K562 (cell line): ENCODE results near the gene ABLIM2. TPM values are rescaled to one million over a fixed set of nuclear protein-coding genes. Genes with fewer than 3 reads are reported as not detected.

Experiments
- ATAC-seq: fragments of 200-7000 bp; cut with Tn5 transposase; 3 replicates; pipeline ENCODE4 v1.9.1; 2020; ENCODE audit warnings: moderate library complexity
- BruUV-seq: library from RNA; stranded (reverse); fragments of 400-500 nt; replicated peaks from 2 replicates; lab custom pipeline; 2021; lab: Mats Ljungman, UMichigan
- CTCF ChIA-PET: fragments of 300-600 bp; formaldehyde crosslinking; extraction: SDS; loops from one replicate; lab custom pipeline; 2021; ENCODE audit warnings: low intra/inter-chr PET ratio; lab: Yijun Ruan, JAX
- POLR2A ChIA-PET: fragments of 300-600, 350-650 bp; sonication (Branson Sonifier 250); formaldehyde crosslinking; extraction: SDS; loops from one replicate; lab custom pipeline; 2021; ENCODE audit warnings: antibody characterized with exemption, inconsistent platforms; lab: Yijun Ruan, JAX
- DNase-seq, 4 experiments: peaks; one replicate each; pipeline versions ENCODE4 v3.0.0 to v3.0.0-alpha.2; 2011 to 2018; ENCODE audit warnings: low spot score in 3 of 4, mixed read lengths in 3 of 4; ENCODE audit errors: extremely low read depth in 1 of 4
- FAIRE-seq: peaks from 2 replicates; lab custom pipeline; 2011; peaks lifted over from hg19 to GRCh38; lab: Jason Lieb, UNC
- H2AFZ ChIP-seq: 2 replicates; pipeline ENCODE4 v1.6.0; 2011; ENCODE audit warnings: low read depth, low read length, control low read depth, inconsistent platforms
- H3K27ac ChIP-seq: fragments of 200-600 bp; 3 replicates; pipeline ENCODE4 v1.8.0; 2011; ENCODE audit warnings: low read depth, mild to moderate bottlenecking, control low read depth, inconsistent platforms, low read length, moderate library complexity, mixed read lengths; ENCODE audit errors: extremely low read depth
- H3K27me3 ChIP-seq, 2 experiments: fragments of 300-600 bp in 1 of 2; 2 replicates in 1 of 2; 3 replicates in 1 of 2; pipeline versions ENCODE4 v1.6.0 to v1.8.0; 2011; ENCODE audit warnings: inconsistent platforms in 2 of 2, low read length in 2 of 2, mild to moderate bottlenecking in 1 of 2, mixed read lengths in 1 of 2, moderate library complexity in 1 of 2; ENCODE audit not compliant: control insufficient read depth in 2 of 2, insufficient read depth in 2 of 2
- H3K36me3 ChIP-seq: fragments of 300-600 bp; 3 replicates; pipeline ENCODE4 v1.8.0; 2011; ENCODE audit warnings: mild to moderate bottlenecking, low read length, inconsistent platforms; ENCODE audit not compliant: control insufficient read depth, insufficient read depth
- H3K4me1 ChIP-seq, 2 experiments: fragments of 200-600 bp in 1 of 2; replicated peaks in 1 of 2; 2 replicates in 1 of 2; 3 replicates in 1 of 2; pipeline versions ENCODE4 v1.5.1 to v1.8.0; 2011; ENCODE audit warnings: inconsistent platforms in 2 of 2, low read length in 2 of 2, mild to moderate bottlenecking in 1 of 2, mixed read lengths in 1 of 2, moderate library complexity in 1 of 2; ENCODE audit not compliant: control insufficient read depth in 2 of 2, insufficient read depth in 2 of 2
- H3K4me2 ChIP-seq: 2 replicates; pipeline ENCODE4 v1.6.1; 2011; ENCODE audit warnings: low read length, control low read depth, inconsistent platforms, mixed read lengths; ENCODE audit not compliant: insufficient read depth
- H3K4me3 ChIP-seq: fragments of 200-600 bp; sonication (generic), shearing (Covaris generic); 2 replicates; pipeline ENCODE4 v1.5.1; 2016; ENCODE audit warnings: control low read depth, inconsistent platforms
- H3K79me2 ChIP-seq: fragments of 200-600 bp; 3 replicates; pipeline ENCODE4 v1.8.0; 2011; ENCODE audit warnings: low read length, inconsistent platforms; ENCODE audit not compliant: control insufficient read depth, insufficient read depth
- H3K9ac ChIP-seq, 2 experiments: 2 replicates each; pipeline versions ENCODE4 v1.6.0 to v1.6.1; 2011; ENCODE audit warnings: low read depth in 2 of 2, low read length in 2 of 2, control low read depth in 1 of 2, inconsistent platforms in 1 of 2, mild to moderate bottlenecking in 1 of 2, mixed read lengths in 1 of 2; ENCODE audit not compliant: insufficient read depth in 1 of 2
- H3K9me1 ChIP-seq: one replicate; pipeline ENCODE4 v1.6.0; 2011; ENCODE audit warnings: inconsistent platforms, mild to moderate bottlenecking, low read length, moderate library complexity; ENCODE audit not compliant: control insufficient read depth, insufficient read depth
- H3K9me3 ChIP-seq: replicated peaks from 2 replicates; pipeline ENCODE4 v1.5.1; 2011; ENCODE audit warnings: low read depth, low read length, inconsistent platforms; ENCODE audit not compliant: control insufficient read depth, insufficient read depth
- H4K20me1 ChIP-seq: replicated peaks from 2 replicates; pipeline ENCODE4 v1.6.1; 2011; ENCODE audit warnings: low read length, inconsistent platforms, mixed read lengths; ENCODE audit not compliant: control insufficient read depth, insufficient read depth
- CBX1 ChIP-seq: sonication (generic); IDR thresholded peaks from 2 replicates; pipeline ENCODE4 v1.6.1; 2016; ENCODE audit warnings: antibody characterized with exemption, low read depth, mild to moderate bottlenecking
- CREB1 ChIP-seq, 2 experiments: sonication (generic) in 1 of 2; formaldehyde crosslinking in 1 of 2; IDR thresholded peaks; 2 replicates each; pipeline versions ENCODE4 v1.6.1 to v1.8.0; 2012 to 2022; ENCODE audit warnings: inconsistent platforms in 1 of 2, mild to moderate bottlenecking in 1 of 2, missing genetic modification reagents in 1 of 2, moderate library complexity in 1 of 2
- IRF2 ChIP-seq: sonication (generic); formaldehyde crosslinking; IDR thresholded peaks from 2 replicates; pipeline ENCODE4 v1.8.1; 2022; ENCODE audit warnings: mild to moderate bottlenecking, missing genetic modification reagents
- KDM5B ChIP-seq: fragments of 200-600 bp; sonication (generic); IDR thresholded peaks from 2 replicates; pipeline ENCODE4 v1.6.1; 2012; ENCODE audit warnings: low read depth, mild to moderate bottlenecking, moderate library complexity, low read length, control low read depth, inconsistent platforms; ENCODE audit not compliant: insufficient replicate concordance
- POLR2G ChIP-seq: fragments of 200-400 bp; formaldehyde crosslinking; IDR thresholded peaks from 2 replicates; pipeline ENCODE4 v1.6.1; 2017; ENCODE audit warnings: low read depth, mild to moderate bottlenecking, antibody characterized with exemption, low read length, moderate library complexity
- XRCC3 ChIP-seq: fragments of 450-650 bp; IDR thresholded peaks from 2 replicates; pipeline ENCODE4 v1.6.1; 2017; ENCODE audit warnings: mild to moderate bottlenecking, moderate library complexity
- ZBTB8A ChIP-seq: fragments of 450-650 bp; IDR thresholded peaks from 2 replicates; pipeline ENCODE4 v1.6.1; 2018; ENCODE audit warnings: mild to moderate bottlenecking, moderate library complexity; ENCODE audit not compliant: partially characterized antibody
- ZKSCAN8 ChIP-seq: fragments of 200-800 bp; sonication (Bioruptor generic); IDR thresholded peaks from 2 replicates; pipeline ENCODE4 v1.6.1; 2016; ENCODE audit warnings: missing genetic modification characterization, missing compliant biosample characterization
- ZNF263 ChIP-seq: sonication (generic); formaldehyde crosslinking; IDR thresholded peaks from 2 replicates; pipeline ENCODE4 v1.8.0; 2022; ENCODE audit warnings: mild to moderate bottlenecking, missing genetic modification reagents, borderline replicate concordance
- WGBS: fragments of 100-300 bp; shearing (Covaris generic); methylation state at CpG from one replicate; pipeline ENCODE4 v1.1.6; 2016; ENCODE audit warnings: low coverage, mixed read lengths; ENCODE audit not compliant: insufficient coverage; ENCODE audit errors: missing lambda C conversion rate; 5-methylcytosine and 5-hydroxymethylcytosine counted together
- in situ Hi-C: fragments of 300-500 bp; cut with MboI; formaldehyde crosslinking; loops from 4 replicates; pipeline ENCODE4 v1.15.0; 2018; ENCODE audit warnings: inconsistent platforms, mixed read lengths
- intact Hi-C: fragments of 100-400 bp; cut with micrococcal nuclease; formaldehyde crosslinking; loops from 2 replicates; pipeline ENCODE4 v1.14.2; 2022
- polyA plus RNA-seq, 8 experiments: library from polyadenylated mRNA; depleted of rRNA in 4 of 8; stranded (reverse) in 5 of 8; unstranded in 3 of 8; fragments of >200 nt; fragmentation: Nextera tagmentation in 2 of 8; fragmentation: Illumina TruSeq in 1 of 8; extraction: Ambion mirVana in 2 of 8; extraction: Trizol in 1 of 8; gene quantifications; 2 replicates each; pipeline versions ENCODE4 v1.2.1 to v1.2.3, GENCODE V29; 2011 to 2014; ENCODE audit warnings: inconsistent platforms in 1 of 8, missing spikeins in 1 of 8
- total RNA-seq, 7 experiments: library from RNA; depleted of rRNA in 6 of 7; stranded (reverse); fragments of >200 nt in 6 of 7; fragmentation: Illumina TruSeq in 2 of 7; extraction: Trizol in 2 of 7; gene quantifications; 2 replicates each; pipeline versions ENCODE4 v1.2.1 to v1.2.3, GENCODE V29; 2011 to 2021; ENCODE audit warnings: low replicate concordance in 1 of 7
- TF ChIP-seq, protein P1 (sequence below): sonication (generic); formaldehyde crosslinking; IDR thresholded peaks from 2 replicates; pipeline ENCODE4 v1.8.0; 2022; ENCODE audit warnings: mild to moderate bottlenecking, missing genetic modification reagents
- TF ChIP-seq, protein P2 (sequence below): sonication (generic); formaldehyde crosslinking; IDR thresholded peaks from 2 replicates; pipeline ENCODE4 v1.8.0; 2022; ENCODE audit warnings: missing genetic modification reagents, mild to moderate bottlenecking, moderate library complexity, borderline replicate concordance

The ABLIM2 gene
- total and polyA plus RNA-seq, 9 of the 15 experiments (the other 6 are each of a cell fraction or from before 2014, with no cell fraction given): not detected

- Histone ChIP-seq H3K9me1 (no peaks in the 10 kb centered on the region), H3K4me3 (no peak overlapping the region), H3K4me1 (peaks cover 10 to 28% of the 10 kb centered on the region in 2 experiments), H3K9me3 (no peaks in the 10 kb centered on the region), H3K4me2 (no peak overlapping the region), H2AFZ (no peak overlapping the region), H3K27me3 (peaks cover 18 to 75% of the 10 kb centered on the region in 2 experiments; a peak in 4 of 5 replicates), H3K9ac (no peak overlapping the region; a peak in 1 of 4 replicates), H4K20me1 (peaks cover 20% of the 10 kb centered on the region), H3K79me2 (no peaks in the 10 kb centered on the region), H3K27ac (no peak overlapping the region), H3K36me3 (no peaks in the 10 kb centered on the region)
- intact Hi-C loops: no loop called here
- TF ChIP-seq ZNF263 (CRISPR knock-in tag): peak; percentile 91
- TF ChIP-seq, protein P1, sequence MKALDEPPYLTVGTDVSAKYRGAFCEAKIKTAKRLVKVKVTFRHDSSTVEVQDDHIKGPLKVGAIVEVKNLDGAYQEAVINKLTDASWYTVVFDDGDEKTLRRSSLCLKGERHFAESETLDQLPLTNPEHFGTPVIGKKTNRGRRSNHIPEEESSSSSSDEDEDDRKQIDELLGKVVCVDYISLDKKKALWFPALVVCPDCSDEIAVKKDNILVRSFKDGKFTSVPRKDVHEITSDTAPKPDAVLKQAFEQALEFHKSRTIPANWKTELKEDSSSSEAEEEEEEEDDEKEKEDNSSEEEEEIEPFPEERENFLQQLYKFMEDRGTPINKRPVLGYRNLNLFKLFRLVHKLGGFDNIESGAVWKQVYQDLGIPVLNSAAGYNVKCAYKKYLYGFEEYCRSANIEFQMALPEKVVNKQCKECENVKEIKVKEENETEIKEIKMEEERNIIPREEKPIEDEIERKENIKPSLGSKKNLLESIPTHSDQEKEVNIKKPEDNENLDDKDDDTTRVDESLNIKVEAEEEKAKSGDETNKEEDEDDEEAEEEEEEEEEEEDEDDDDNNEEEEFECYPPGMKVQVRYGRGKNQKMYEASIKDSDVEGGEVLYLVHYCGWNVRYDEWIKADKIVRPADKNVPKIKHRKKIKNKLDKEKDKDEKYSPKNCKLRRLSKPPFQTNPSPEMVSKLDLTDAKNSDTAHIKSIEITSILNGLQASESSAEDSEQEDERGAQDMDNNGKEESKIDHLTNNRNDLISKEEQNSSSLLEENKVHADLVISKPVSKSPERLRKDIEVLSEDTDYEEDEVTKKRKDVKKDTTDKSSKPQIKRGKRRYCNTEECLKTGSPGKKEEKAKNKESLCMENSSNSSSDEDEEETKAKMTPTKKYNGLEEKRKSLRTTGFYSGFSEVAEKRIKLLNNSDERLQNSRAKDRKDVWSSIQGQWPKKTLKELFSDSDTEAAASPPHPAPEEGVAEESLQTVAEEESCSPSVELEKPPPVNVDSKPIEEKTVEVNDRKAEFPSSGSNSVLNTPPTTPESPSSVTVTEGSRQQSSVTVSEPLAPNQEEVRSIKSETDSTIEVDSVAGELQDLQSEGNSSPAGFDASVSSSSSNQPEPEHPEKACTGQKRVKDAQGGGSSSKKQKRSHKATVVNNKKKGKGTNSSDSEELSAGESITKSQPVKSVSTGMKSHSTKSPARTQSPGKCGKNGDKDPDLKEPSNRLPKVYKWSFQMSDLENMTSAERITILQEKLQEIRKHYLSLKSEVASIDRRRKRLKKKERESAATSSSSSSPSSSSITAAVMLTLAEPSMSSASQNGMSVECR (CRISPR knock-in tag): no peak
- TF ChIP-seq ZBTB8A: no peak
- TF ChIP-seq XRCC3: no peak
- TF ChIP-seq CBX1: no peak
- no peak for TF ChIP-seq ZKSCAN8 (CRISPR knock-in tag)
- no peak for TF ChIP-seq IRF2
- TF ChIP-seq KDM5B: no peak
- TF ChIP-seq CREB1 (IDR thresholded peaks at IDR 0.05): no peak
- no peak for TF ChIP-seq CREB1 (CRISPR knock-in tag; IDR thresholded peaks at IDR 0.05)
- 0 out of 2 replicates have a peak, but pooled peaks have one; percentile 15 for TF ChIP-seq POLR2G
- TF ChIP-seq, protein P2, sequence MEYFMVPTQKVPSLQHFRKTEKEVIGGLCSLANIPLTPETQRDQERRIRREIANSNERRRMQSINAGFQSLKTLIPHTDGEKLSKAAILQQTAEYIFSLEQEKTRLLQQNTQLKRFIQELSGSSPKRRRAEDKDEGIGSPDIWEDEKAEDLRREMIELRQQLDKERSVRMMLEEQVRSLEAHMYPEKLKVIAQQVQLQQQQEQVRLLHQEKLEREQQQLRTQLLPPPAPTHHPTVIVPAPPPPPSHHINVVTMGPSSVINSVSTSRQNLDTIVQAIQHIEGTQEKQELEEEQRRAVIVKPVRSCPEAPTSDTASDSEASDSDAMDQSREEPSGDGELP (CRISPR knock-in tag): no peak
- FAIRE-seq: no peak
- 15% methylated on average over 27 of the region's 31 CpGs for WGBS
- no TSS peak for BruUV-seq
- in situ Hi-C loops: no loop called here
- ATAC-seq: no peak
- no peak for DNase-seq
- POLR2A ChIA-PET: interaction anchor here (0.7 kb wide), 1 partner anchor 10 kb away, joined by 5 read pairs; no protein-coding TSS in a partner anchor
- CTCF ChIA-PET: no interaction called here
Measured at GRCh38 chr4:8204576-8205227, 46.1 kb upstream of the ABLIM2 start.
